Gastrocnemius medialis (tissue), 4 donors: ENCODE results near the gene TERB1. TPM values are rescaled to one million over a fixed set of nuclear protein-coding genes. Genes with fewer than 3 reads are reported as not detected.

ENCODE experiments used
- ATAC-seq, 2 donors: fragments of 150-250 bp; one replicate each; pipeline ENCODE4 v1.9.1; 2016
- DNase-seq, 2 donors: peaks; one replicate each; pipeline ENCODE4 v3.0.0-alpha.2; 2019
- H3K27ac ChIP-seq, 4 donors: fragments of 200-600 bp; sonication (generic); 1 replicate in 1 of 4; 2 replicates in 3 of 4; pipeline ENCODE4 v1.5.1; 2016 to 2018; ENCODE audit warnings: mild to moderate bottlenecking in 2 of 4, moderate library complexity in 1 of 4
- H3K27me3 ChIP-seq, 3 donors: fragments of 200-600 bp; sonication (generic) in 2 of 3; 1 replicate in 1 of 3; 2 replicates in 2 of 3; pipeline versions ENCODE4 v1.5.1 to v1.6.0; 2016 to 2019; ENCODE audit warnings: mild to moderate bottlenecking in 1 of 3, moderate library complexity in 1 of 3
- H3K36me3 ChIP-seq, 2 donors: fragments of 200-600 bp; sonication (generic) in 1 of 2; one replicate each; pipeline ENCODE4 v1.5.1; 2017 to 2018
- H3K4me1 ChIP-seq, 2 donors: fragments of 200-600 bp; sonication (generic) in 1 of 2; one replicate each; pipeline ENCODE4 v1.5.1; 2016 to 2017; ENCODE audit warnings: mild to moderate bottlenecking in 2 of 2
- H3K4me3 ChIP-seq, 4 donors: fragments of 200-600 bp; sonication (generic) in 3 of 4; 1 replicate in 1 of 4; 2 replicates in 3 of 4; pipeline ENCODE4 v1.5.1; 2016 to 2019; ENCODE audit warnings: mild to moderate bottlenecking in 2 of 4
- H3K9me3 ChIP-seq, 3 donors: fragments of 200-600 bp; sonication (generic) in 2 of 3; 1 replicate in 1 of 3; 2 replicates in 2 of 3; pipeline ENCODE4 v1.5.1; 2016 to 2019
- POLR2A ChIP-seq, 2 donors: fragments of 450-650 bp; IDR thresholded peaks; one replicate each; pipeline ENCODE4 v1.6.1; 2017; ENCODE audit warnings: antibody characterized with exemption in 2 of 2, mild to moderate bottlenecking in 2 of 2, moderate library complexity in 2 of 2
- in situ Hi-C, 4 donors: fragments of 200-750 bp; cut with MboI; loops; one replicate each; pipeline versions ENCODE4 v1.15.0 to v1.8.0; 2017; ENCODE audit warnings: low sequenced_read_pairs in 4 of 4
- intact Hi-C: fragments of 100-400 bp; cut with DNase I; formaldehyde crosslinking; loops from one replicate; pipeline ENCODE4 v1.15.1; 2023; ENCODE audit warnings: low total_unique reads
- total RNA-seq, 4 donors: library from RNA; depleted of rRNA; stranded (reverse); fragments of >200 nt; gene quantifications; one replicate each; pipeline versions ENCODE4 v1.1.0 to v1.2.3, GENCODE V29; 2016
- TF ChIP-seq, protein P1 (sequence below), 5 experiments: fragments of 450-650 bp in 3 of 5; fragments of 200-600 bp in 2 of 5; sonication (generic) in 2 of 5; IDR thresholded peaks in 4 of 5; conservative IDR thresholded peaks in 1 of 5; 1 replicate in 4 of 5; 2 replicates in 1 of 5; pipeline ENCODE4 v1.5.1; 2016 to 2019; ENCODE audit warnings: antibody characterized with exemption in 5 of 5, mild to moderate bottlenecking in 3 of 5, moderate library complexity in 3 of 5

Gene TERB1
- total RNA-seq, 4 donors from 2014 or later = not detected

DNA sequence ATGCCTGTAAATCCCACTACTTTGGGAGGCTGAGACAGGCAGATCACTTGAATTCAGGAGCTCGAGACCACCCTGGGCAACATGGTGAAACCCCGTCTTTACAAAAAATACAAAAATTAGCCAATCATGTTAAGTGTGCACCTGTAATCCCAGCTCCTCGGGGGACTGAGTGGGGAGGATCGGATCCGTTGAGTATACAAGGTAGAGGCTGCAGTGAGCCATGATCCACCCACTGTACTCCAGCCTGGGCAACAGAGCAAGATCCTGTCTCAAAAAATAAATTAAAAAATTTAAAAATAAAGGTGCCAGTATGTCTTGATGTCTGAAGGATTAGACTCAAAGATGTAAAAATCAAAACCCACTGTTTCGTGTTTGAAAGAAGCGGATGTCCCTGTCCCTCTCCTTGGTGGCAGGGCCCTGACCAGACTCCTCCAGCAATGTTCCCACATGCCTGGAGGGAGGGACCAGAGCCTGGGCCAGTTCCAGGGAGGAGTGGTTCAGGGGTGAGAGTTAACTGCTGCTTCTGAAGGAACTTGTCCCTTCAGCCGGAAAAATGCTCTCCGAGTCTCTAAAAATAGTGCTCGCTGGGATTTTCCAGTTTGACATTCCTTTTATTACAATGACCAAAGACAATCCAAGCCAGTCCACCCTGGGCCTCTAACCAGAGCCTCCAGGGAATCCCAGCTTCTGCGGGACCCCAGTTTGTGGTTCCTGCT lies 95.4 kb downstream of the TERB1 start:
- peak in 1 of 2 donors; percentile 32 for DNase-seq
- no peaks in the 10 kb centered on the region for H3K36me3 ChIP-seq
- TF ChIP-seq POLR2A (IDR thresholded peaks at IDR 0.05) = no peak
- TF ChIP-seq, protein P1, sequence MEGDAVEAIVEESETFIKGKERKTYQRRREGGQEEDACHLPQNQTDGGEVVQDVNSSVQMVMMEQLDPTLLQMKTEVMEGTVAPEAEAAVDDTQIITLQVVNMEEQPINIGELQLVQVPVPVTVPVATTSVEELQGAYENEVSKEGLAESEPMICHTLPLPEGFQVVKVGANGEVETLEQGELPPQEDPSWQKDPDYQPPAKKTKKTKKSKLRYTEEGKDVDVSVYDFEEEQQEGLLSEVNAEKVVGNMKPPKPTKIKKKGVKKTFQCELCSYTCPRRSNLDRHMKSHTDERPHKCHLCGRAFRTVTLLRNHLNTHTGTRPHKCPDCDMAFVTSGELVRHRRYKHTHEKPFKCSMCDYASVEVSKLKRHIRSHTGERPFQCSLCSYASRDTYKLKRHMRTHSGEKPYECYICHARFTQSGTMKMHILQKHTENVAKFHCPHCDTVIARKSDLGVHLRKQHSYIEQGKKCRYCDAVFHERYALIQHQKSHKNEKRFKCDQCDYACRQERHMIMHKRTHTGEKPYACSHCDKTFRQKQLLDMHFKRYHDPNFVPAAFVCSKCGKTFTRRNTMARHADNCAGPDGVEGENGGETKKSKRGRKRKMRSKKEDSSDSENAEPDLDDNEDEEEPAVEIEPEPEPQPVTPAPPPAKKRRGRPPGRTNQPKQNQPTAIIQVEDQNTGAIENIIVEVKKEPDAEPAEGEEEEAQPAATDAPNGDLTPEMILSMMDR (IDR thresholded peaks at IDR 0.05 in 4 of 5, conservative IDR thresholded peaks at IDR 0.05 in 1 of 5) = no peak
- H3K4me1 ChIP-seq = peaks cover 5 to 8% of the 10 kb centered on the region in 2 donors
- no peak overlapping the region for H3K4me3 ChIP-seq
- no peaks in the 10 kb centered on the region for H3K9me3 ChIP-seq
- no peaks in the 10 kb centered on the region for H3K27me3 ChIP-seq
- H3K27ac ChIP-seq = peak overlapping the region; percentile 55 to 80 (median 68)
- in situ Hi-C loops (no loop called here), intact Hi-C loops (no loop called here)
- ATAC-seq = peak; percentile 37 to 63

Other genes with a start within 250 kb of the TERB1 start
- 1 to 10 TPM; 5.8 to 8.5 (median 6.9) TPM for gene CKLF, start 249.0 kb downstream of the TERB1 start, total RNA-seq
- under 1 TPM in 1 of 4 donors, not detected in 3; 0.31 TPM for gene CMTM1, start 235.1 kb downstream of the TERB1 start, total RNA-seq
- not detected for gene CMTM2, start 222.1 kb downstream of the TERB1 start, total RNA-seq
- 10 to 100 TPM in 1 of 4 donors, 1 to 10 TPM in 3; 2.6 to 11.3 (median 5.1) TPM for gene CMTM3, start 196.9 kb downstream of the TERB1 start, total RNA-seq
- 10 to 100 TPM in 1 of 4 donors, 1 to 10 TPM in 3; 5.7 to 15.0 (median 7.2) TPM for gene CMTM4, start 104.8 kb downstream of the TERB1 start, total RNA-seq
- gene DYNC1LI2, start 50.0 kb downstream of the TERB1 start, total RNA-seq = 10 to 100 TPM; 57.4 to 80.3 (median 62.6) TPM
- 10 to 100 TPM; 29.1 to 57.0 (median 34.8) TPM for gene NAE1, start 29.4 kb upstream of the TERB1 start, total RNA-seq
- gene CA7, start 42.8 kb upstream of the TERB1 start, total RNA-seq = under 1 TPM in 1 of 4 donors, not detected in 3; 0.19 TPM
- 1 to 10 TPM; 2.2 to 5.2 (median 4.1) TPM for gene PDP2, start 78.9 kb upstream of the TERB1 start, total RNA-seq
- gene CDH16, start 117.3 kb upstream of the TERB1 start, total RNA-seq = under 1 TPM in 3 of 4 donors, not detected in 1; 0.10 to 0.87 (median 0.16) TPM
- gene RRAD, start 124.0 kb upstream of the TERB1 start, total RNA-seq = 1,000 to 10,000 TPM in 1 of 4 donors, 100 to 1,000 TPM in 3; 286 to 1,191 (median 655) TPM
- 100 to 1,000 TPM; 189 to 338 (median 264) TPM for gene CIAO2B, start 132.8 kb upstream of the TERB1 start, total RNA-seq
- gene CES2, start 133.9 kb upstream of the TERB1 start, total RNA-seq = 10 to 100 TPM; 25.6 to 48.2 (median 37.7) TPM
- 10 to 100 TPM; 10.3 to 30.3 (median 12.9) TPM for gene CES3, start 159.7 kb upstream of the TERB1 start, total RNA-seq
- gene CES4A, start 187.0 kb upstream of the TERB1 start, total RNA-seq = 10 to 100 TPM; 12.0 to 82.7 (median 17.4) TPM
- gene CBFB, start 227.6 kb upstream of the TERB1 start, total RNA-seq = 100 to 1,000 TPM in 2 of 4 donors, 10 to 100 TPM in 2; 38.9 to 105 (median 96.5) TPM